Measurements from ENCODE around the gene CNNM1. TPM values are rescaled to one million over a fixed set of nuclear protein-coding genes. Genes with fewer than 3 reads are reported as not detected.

CNNM1 gene
- total and polyA plus RNA-seq, 2 donors: 0.16 to 0.24 TPM

DNA sequence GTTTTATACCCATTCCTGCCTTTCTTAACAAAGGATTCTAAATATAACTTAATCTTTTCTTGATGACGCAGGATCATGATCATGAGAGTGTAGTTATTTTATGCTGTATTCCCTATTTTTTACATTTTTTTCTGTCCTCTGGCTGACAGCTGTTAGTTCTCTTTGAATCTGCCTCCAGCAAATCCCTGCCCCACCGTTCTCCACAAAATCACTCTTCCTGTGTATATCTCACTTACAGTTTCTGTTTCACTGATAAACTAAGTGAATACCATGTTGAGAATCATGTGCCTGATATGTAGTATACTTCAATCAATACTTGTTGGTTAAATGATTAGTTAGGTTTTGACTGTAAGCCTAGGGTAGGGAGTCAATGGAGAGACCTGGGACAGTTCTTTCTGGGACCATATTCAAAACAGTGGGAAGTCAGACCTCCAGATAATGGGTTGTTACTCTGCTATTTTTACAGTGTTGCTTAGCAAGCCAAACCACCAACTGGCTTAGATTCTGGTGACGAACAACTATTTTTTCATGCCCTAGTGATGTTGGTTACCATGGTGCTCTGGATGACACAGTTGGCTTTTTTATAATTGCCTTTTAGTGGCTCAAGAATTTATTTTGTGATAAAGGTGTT, 12.8 kb downstream of the CNNM1 start:
- 68% methylated on average over 3 of the region's 3 CpGs for WGBS
- H3K9me3 ChIP-seq (ENCODE audit: control insufficient read depth in 2 of 2, insufficient read depth in 1 of 2, low read length in 1 of 2): no peaks in the 10 kb centered on the region
- DNase-seq (ENCODE audit: low read depth in 6 of 9, low spot score in 9 of 9): no peak

GRCh38 chr10:99343262-99343661, 14.1 kb downstream of the CNNM1 start:
- H3K4me1 ChIP-seq (ENCODE audit: control insufficient read depth in 2 of 2, insufficient read depth in 2 of 2, low read length in 2 of 2): no peaks in the 10 kb centered on the region
- no peaks in the 10 kb centered on the region for H3K9me3 ChIP-seq (ENCODE audit: control insufficient read depth in 2 of 2, insufficient read depth in 1 of 2, low read length in 1 of 2)
- no peaks in the 10 kb centered on the region for H3K27me3 ChIP-seq (ENCODE audit: control insufficient read depth in 2 of 2, insufficient read depth in 1 of 2, low read length in 1 of 2)
- no peak overlapping the region for H3K27ac ChIP-seq (ENCODE audit: low read depth in 1 of 2, low read length in 1 of 2)
- no peak overlapping the region for H3K4me3 ChIP-seq (ENCODE audit: low read length in 2 of 2)
- no peaks in the 10 kb centered on the region for H3K36me3 ChIP-seq (ENCODE audit: control insufficient read depth in 2 of 2, insufficient read depth in 2 of 2, low read length in 1 of 2)
- no peak for DNase-seq (ENCODE audit: low read depth in 6 of 9, low spot score in 9 of 9)
- WGBS: 98% methylated on average over 5 of the region's 5 CpGs

More for the DNA sequence above, 12.8 kb downstream of the CNNM1 start:
- Histone ChIP-seq H3K27me3 (ENCODE audit: control insufficient read depth in 2 of 2, insufficient read depth in 1 of 2, low read length in 1 of 2) (no peaks in the 10 kb centered on the region), H3K36me3 (ENCODE audit: control insufficient read depth in 2 of 2, insufficient read depth in 2 of 2, low read length in 1 of 2) (no peaks in the 10 kb centered on the region), H3K27ac (ENCODE audit: low read depth in 1 of 2, low read length in 1 of 2) (no peak overlapping the region), H3K4me1 (ENCODE audit: control insufficient read depth in 2 of 2, insufficient read depth in 2 of 2, low read length in 2 of 2) (no peaks in the 10 kb centered on the region), H3K4me3 (ENCODE audit: low read length in 2 of 2) (no peak overlapping the region)

GRCh38 chr10:99344715-99345114, 15.6 kb downstream of the CNNM1 start:
- no peaks in the 10 kb centered on the region for H3K27me3 ChIP-seq (ENCODE audit: control insufficient read depth in 2 of 2, insufficient read depth in 1 of 2, low read length in 1 of 2)
- H3K4me1 ChIP-seq (ENCODE audit: control insufficient read depth in 2 of 2, insufficient read depth in 2 of 2, low read length in 2 of 2): no peaks in the 10 kb centered on the region
- no peak overlapping the region for H3K27ac ChIP-seq (ENCODE audit: low read depth in 1 of 2, low read length in 1 of 2)
- H3K9me3 ChIP-seq (ENCODE audit: control insufficient read depth in 2 of 2, insufficient read depth in 1 of 2, low read length in 1 of 2): no peaks in the 10 kb centered on the region
- WGBS: 95% methylated on average over 4 of the region's 4 CpGs
- H3K4me3 ChIP-seq (ENCODE audit: low read length in 2 of 2): no peak overlapping the region
- DNase-seq (ENCODE audit: low read depth in 6 of 9, low spot score in 9 of 9): no peak
- H3K36me3 ChIP-seq (ENCODE audit: control insufficient read depth in 2 of 2, insufficient read depth in 2 of 2, low read length in 1 of 2): no peaks in the 10 kb centered on the region

DNA sequence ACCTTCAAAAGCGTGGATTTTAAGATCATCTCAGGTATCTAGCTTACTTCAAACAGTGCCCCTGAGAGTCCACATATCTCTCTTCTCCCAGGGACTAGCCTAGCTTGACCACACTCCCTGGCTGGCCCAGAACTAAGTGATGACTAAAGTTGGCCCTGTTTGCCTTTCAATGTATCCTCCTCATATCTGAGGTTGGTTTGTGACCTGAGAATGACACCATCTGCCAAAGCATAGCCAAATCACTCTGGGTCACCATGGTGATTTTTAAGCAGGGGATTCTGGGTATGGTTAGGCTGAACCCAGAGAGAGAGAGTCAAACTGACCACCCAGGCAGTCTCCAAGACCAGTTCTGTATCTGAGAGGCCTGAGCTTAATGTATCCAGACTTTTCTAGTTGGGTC, 16.2 kb downstream of the CNNM1 start:
- DNase-seq (ENCODE audit: low read depth in 6 of 9, low spot score in 9 of 9): no peak
- WGBS: 94% methylated on average over 1 of the region's 1 CpG

GRCh38 chr10:99346247-99346646, 17.1 kb downstream of the CNNM1 start:
- no peaks in the 10 kb centered on the region for H3K9me3 ChIP-seq (ENCODE audit: control insufficient read depth in 2 of 2, insufficient read depth in 1 of 2, low read length in 1 of 2)
- no peak overlapping the region for H3K4me3 ChIP-seq (ENCODE audit: low read length in 2 of 2)
- H3K4me1 ChIP-seq (ENCODE audit: control insufficient read depth in 2 of 2, insufficient read depth in 2 of 2, low read length in 2 of 2): no peaks in the 10 kb centered on the region
- H3K27ac ChIP-seq (ENCODE audit: low read depth in 1 of 2, low read length in 1 of 2): no peak overlapping the region
- no peaks in the 10 kb centered on the region for H3K27me3 ChIP-seq (ENCODE audit: control insufficient read depth in 2 of 2, insufficient read depth in 1 of 2, low read length in 1 of 2)
- 96% methylated on average over 1 of the region's 1 CpG for WGBS
- no peak for DNase-seq (ENCODE audit: low read depth in 6 of 9, low spot score in 9 of 9)
- H3K36me3 ChIP-seq (ENCODE audit: control insufficient read depth in 2 of 2, insufficient read depth in 2 of 2, low read length in 1 of 2): no peaks in the 10 kb centered on the region

More for the DNA sequence above, 16.2 kb downstream of the CNNM1 start:
- Histone ChIP-seq H3K4me1 (ENCODE audit: control insufficient read depth in 2 of 2, insufficient read depth in 2 of 2, low read length in 2 of 2) (no peaks in the 10 kb centered on the region), H3K9me3 (ENCODE audit: control insufficient read depth in 2 of 2, insufficient read depth in 1 of 2, low read length in 1 of 2) (no peaks in the 10 kb centered on the region), H3K27ac (ENCODE audit: low read depth in 1 of 2, low read length in 1 of 2) (no peak overlapping the region), H3K27me3 (ENCODE audit: control insufficient read depth in 2 of 2, insufficient read depth in 1 of 2, low read length in 1 of 2) (no peaks in the 10 kb centered on the region), H3K36me3 (ENCODE audit: control insufficient read depth in 2 of 2, insufficient read depth in 2 of 2, low read length in 1 of 2) (no peaks in the 10 kb centered on the region), H3K4me3 (ENCODE audit: low read length in 2 of 2) (no peak overlapping the region)

DNA sequence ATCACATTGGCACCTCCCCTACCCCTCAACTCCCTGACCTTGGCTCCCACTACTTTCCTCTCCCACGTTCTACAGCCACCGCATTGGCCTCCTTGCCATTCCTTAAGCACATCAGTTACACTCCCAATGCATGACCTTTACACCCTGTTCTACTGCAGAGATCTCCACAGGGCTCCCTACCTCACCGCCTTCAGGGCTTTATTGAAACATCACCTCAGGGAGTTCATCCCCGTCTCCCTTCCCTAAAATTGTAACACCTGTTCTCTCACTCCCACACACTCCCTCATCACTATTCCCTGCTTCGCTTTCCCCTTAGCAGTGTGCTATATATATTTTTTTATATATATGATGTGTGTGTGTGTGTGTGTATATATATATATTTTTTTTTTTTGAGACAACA, 18.5 kb downstream of the CNNM1 start:
- Histone ChIP-seq H3K27ac (ENCODE audit: low read depth in 1 of 2, low read length in 1 of 2) (no peak overlapping the region), H3K36me3 (ENCODE audit: control insufficient read depth in 2 of 2, insufficient read depth in 2 of 2, low read length in 1 of 2) (no peaks in the 10 kb centered on the region), H3K4me1 (ENCODE audit: control insufficient read depth in 2 of 2, insufficient read depth in 2 of 2, low read length in 2 of 2) (no peaks in the 10 kb centered on the region), H3K27me3 (ENCODE audit: control insufficient read depth in 2 of 2, insufficient read depth in 1 of 2, low read length in 1 of 2) (no peaks in the 10 kb centered on the region), H3K4me3 (ENCODE audit: low read length in 2 of 2) (no peak overlapping the region), H3K9me3 (ENCODE audit: control insufficient read depth in 2 of 2, insufficient read depth in 1 of 2, low read length in 1 of 2) (no peaks in the 10 kb centered on the region)
- no peak for DNase-seq (ENCODE audit: low read depth in 6 of 9, low spot score in 9 of 9)
- 99% methylated on average over 5 of the region's 5 CpGs for whole genome bisulfite sequencing

GRCh38 chr10:99353182-99353581, 24.0 kb downstream of the CNNM1 start:
- no peak for DNase-seq (ENCODE audit: low read depth in 6 of 9, low spot score in 9 of 9)
- no peaks in the 10 kb centered on the region for H3K4me1 ChIP-seq (ENCODE audit: control insufficient read depth in 2 of 2, insufficient read depth in 2 of 2, low read length in 2 of 2)
- 98% methylated on average over 1 of the region's 1 CpG for WGBS
- no peak overlapping the region for H3K4me3 ChIP-seq (ENCODE audit: low read length in 2 of 2)
- peaks cover 0 to 2% of the 10 kb centered on the region in 2 donors for H3K27me3 ChIP-seq (ENCODE audit: control insufficient read depth in 2 of 2, insufficient read depth in 1 of 2, low read length in 1 of 2)
- no peaks in the 10 kb centered on the region for H3K9me3 ChIP-seq (ENCODE audit: control insufficient read depth in 2 of 2, insufficient read depth in 1 of 2, low read length in 1 of 2)
- H3K36me3 ChIP-seq (ENCODE audit: control insufficient read depth in 2 of 2, insufficient read depth in 2 of 2, low read length in 1 of 2): no peaks in the 10 kb centered on the region
- H3K27ac ChIP-seq (ENCODE audit: low read depth in 1 of 2, low read length in 1 of 2): no peak overlapping the region

DNA sequence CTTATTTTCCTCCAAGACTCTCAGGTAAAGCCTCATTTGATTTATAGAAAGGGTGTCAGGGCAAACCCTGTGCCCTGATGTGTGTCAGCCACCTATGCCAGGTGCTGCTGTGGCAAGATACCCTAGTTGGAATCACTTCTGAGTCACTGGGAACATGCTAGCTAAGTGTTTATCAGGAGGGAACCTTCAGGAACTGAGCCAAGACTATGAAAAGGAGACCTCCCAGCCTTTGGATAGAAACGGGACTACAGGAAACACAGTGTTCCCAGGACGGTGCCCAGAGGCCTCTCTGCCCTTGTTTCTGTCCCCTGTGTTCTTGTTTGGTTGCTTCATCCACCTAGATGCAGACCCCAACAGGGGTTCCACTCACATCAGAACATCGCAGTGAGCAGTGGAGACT, 28.5 kb downstream of the CNNM1 start:
- H3K27me3 ChIP-seq (ENCODE audit: control insufficient read depth in 2 of 2, insufficient read depth in 1 of 2, low read length in 1 of 2): peaks cover 0 to 2% of the 10 kb centered on the region in 2 donors
- H3K4me3 ChIP-seq (ENCODE audit: low read length in 2 of 2): no peak overlapping the region
- WGBS: 94% methylated on average over 3 of the region's 3 CpGs

DNA sequence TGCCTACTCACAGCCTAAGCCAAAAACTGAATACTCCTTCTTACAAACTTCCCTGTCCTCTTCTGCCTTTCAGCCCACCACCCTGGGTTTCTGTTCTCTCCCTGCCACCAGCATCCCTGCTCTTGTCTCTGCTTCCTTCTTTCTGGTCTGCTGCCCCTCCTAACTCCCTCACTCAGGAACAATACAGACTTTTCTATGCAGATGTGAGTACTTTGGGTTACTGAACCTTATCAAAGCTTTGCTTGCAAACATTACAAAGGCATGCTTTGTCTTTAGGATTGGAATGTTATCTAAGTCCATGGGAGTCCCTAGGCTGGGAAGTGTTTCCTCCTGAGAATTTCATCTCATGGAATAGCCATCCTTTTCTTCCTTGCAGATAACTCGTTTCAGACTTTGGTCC, 28.9 kb downstream of the CNNM1 start:
- Histone ChIP-seq H3K9me3 (ENCODE audit: control insufficient read depth in 2 of 2, insufficient read depth in 1 of 2, low read length in 1 of 2) (no peaks in the 10 kb centered on the region), H3K36me3 (ENCODE audit: control insufficient read depth in 2 of 2, insufficient read depth in 2 of 2, low read length in 1 of 2) (no peaks in the 10 kb centered on the region), H3K27ac (ENCODE audit: low read depth in 1 of 2, low read length in 1 of 2) (no peak overlapping the region), H3K4me1 (ENCODE audit: control insufficient read depth in 2 of 2, insufficient read depth in 2 of 2, low read length in 2 of 2) (no peaks in the 10 kb centered on the region), H3K4me3 (ENCODE audit: low read length in 2 of 2) (no peak overlapping the region), H3K27me3 (ENCODE audit: control insufficient read depth in 2 of 2, insufficient read depth in 1 of 2, low read length in 1 of 2) (peaks cover 0 to 2% of the 10 kb centered on the region in 2 donors)
- WGBS: 92% methylated on average over 1 of the region's 1 CpG
- DNase-seq (ENCODE audit: low read depth in 6 of 9, low spot score in 9 of 9): no peak

More for the DNA sequence above, 28.5 kb downstream of the CNNM1 start:
- DNase-seq (ENCODE audit: low read depth in 6 of 9, low spot score in 9 of 9): no peak
- no peaks in the 10 kb centered on the region for H3K9me3 ChIP-seq (ENCODE audit: control insufficient read depth in 2 of 2, insufficient read depth in 1 of 2, low read length in 1 of 2)
- no peak overlapping the region for H3K27ac ChIP-seq (ENCODE audit: low read depth in 1 of 2, low read length in 1 of 2)
- H3K36me3 ChIP-seq (ENCODE audit: control insufficient read depth in 2 of 2, insufficient read depth in 2 of 2, low read length in 1 of 2): no peaks in the 10 kb centered on the region
- no peaks in the 10 kb centered on the region for H3K4me1 ChIP-seq (ENCODE audit: control insufficient read depth in 2 of 2, insufficient read depth in 2 of 2, low read length in 2 of 2)
